Esophagus squamous epithelium (tissue), 4 donors: ENCODE results near the gene STRADB.

Source experiments
- POLR2A ChIP-seq, 4 donors: fragments of 450-650 bp; IDR thresholded peaks; one replicate each; pipeline ENCODE4 v1.6.1; 2017; ENCODE audit warnings: antibody characterized with exemption in 4 of 4, mild to moderate bottlenecking in 4 of 4, moderate library complexity in 3 of 4
- TF ChIP-seq, protein P1 (sequence below), 6 experiments: fragments of 450-650 bp in 4 of 6; fragments of 200-600 bp in 2 of 6; sonication (generic) in 2 of 6; IDR thresholded peaks; one replicate each; pipeline ENCODE4 v1.5.1; 2016 to 2019; ENCODE audit warnings: antibody characterized with exemption in 6 of 6, mild to moderate bottlenecking in 4 of 6, moderate library complexity in 4 of 6

DNA sequence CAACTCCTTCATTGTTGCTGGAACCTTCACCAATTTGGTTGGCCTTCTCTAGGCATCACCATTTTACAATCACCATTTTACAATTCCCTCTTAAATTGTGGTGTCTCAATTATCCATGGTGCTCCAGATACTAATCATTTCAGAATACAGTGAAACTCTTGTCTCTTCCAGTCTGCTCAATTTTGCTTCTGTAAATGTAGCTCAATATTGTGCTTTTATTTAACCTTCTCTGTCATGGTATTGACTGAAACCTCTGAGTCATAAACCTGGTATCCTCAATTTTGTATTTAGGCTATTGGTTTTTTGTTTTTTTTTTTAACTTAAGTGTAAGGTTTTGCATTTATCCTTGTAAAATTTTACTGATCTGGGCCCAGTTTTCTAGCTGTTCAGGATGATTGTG is 16.1 kb downstream of the STRADB start:
- TF ChIP-seq POLR2A (IDR thresholded peaks at IDR 0.05) = no peak
- TF ChIP-seq, protein P1, sequence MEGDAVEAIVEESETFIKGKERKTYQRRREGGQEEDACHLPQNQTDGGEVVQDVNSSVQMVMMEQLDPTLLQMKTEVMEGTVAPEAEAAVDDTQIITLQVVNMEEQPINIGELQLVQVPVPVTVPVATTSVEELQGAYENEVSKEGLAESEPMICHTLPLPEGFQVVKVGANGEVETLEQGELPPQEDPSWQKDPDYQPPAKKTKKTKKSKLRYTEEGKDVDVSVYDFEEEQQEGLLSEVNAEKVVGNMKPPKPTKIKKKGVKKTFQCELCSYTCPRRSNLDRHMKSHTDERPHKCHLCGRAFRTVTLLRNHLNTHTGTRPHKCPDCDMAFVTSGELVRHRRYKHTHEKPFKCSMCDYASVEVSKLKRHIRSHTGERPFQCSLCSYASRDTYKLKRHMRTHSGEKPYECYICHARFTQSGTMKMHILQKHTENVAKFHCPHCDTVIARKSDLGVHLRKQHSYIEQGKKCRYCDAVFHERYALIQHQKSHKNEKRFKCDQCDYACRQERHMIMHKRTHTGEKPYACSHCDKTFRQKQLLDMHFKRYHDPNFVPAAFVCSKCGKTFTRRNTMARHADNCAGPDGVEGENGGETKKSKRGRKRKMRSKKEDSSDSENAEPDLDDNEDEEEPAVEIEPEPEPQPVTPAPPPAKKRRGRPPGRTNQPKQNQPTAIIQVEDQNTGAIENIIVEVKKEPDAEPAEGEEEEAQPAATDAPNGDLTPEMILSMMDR (IDR thresholded peaks at IDR 0.05) = no peak
